Subcutaneous abdominal adipose tissue (tissue), 5 donors: ENCODE measurements around the gene ITPR3.

Experiments used
- H3K27ac ChIP-seq: one replicate; pipeline ENCODE4 v1.7.0; 2013; ENCODE audit warnings: low read depth, mild to moderate bottlenecking, inconsistent platforms, low read length, moderate library complexity
- H3K27me3 ChIP-seq, 5 donors: one replicate each; pipeline ENCODE4 v1.7.0; 2013; ENCODE audit warnings: low read length in 5 of 5, inconsistent platforms in 1 of 5; ENCODE audit not compliant: control insufficient read depth in 5 of 5, insufficient read depth in 4 of 5
- H3K36me3 ChIP-seq, 5 donors: one replicate each; pipeline ENCODE4 v1.7.0; 2013; ENCODE audit warnings: low read length in 5 of 5; ENCODE audit not compliant: control insufficient read depth in 5 of 5, insufficient read depth in 5 of 5
- H3K4me1 ChIP-seq, 5 donors: one replicate each; pipeline ENCODE4 v1.7.0; 2013; ENCODE audit warnings: low read length in 5 of 5, mild to moderate bottlenecking in 3 of 5, moderate library complexity in 1 of 5; ENCODE audit not compliant: control insufficient read depth in 5 of 5, insufficient read depth in 5 of 5
- H3K4me3 ChIP-seq, 5 donors: one replicate each; pipeline ENCODE4 v1.7.0; 2013; ENCODE audit warnings: low read length in 5 of 5, low read depth in 1 of 5
- H3K9ac ChIP-seq, 5 donors: one replicate each; pipeline ENCODE4 v1.7.0; 2013; ENCODE audit warnings: low read length in 5 of 5, mild to moderate bottlenecking in 4 of 5, moderate library complexity in 3 of 5
- H3K9me3 ChIP-seq, 5 donors: one replicate each; pipeline ENCODE4 v1.7.0; 2013; ENCODE audit warnings: low read length in 5 of 5; ENCODE audit not compliant: control insufficient read depth in 5 of 5
- donor health status: healthy.
- donor health status: healthy.
- donor health status: healthy.
- donor health status: healthy.
- donor health status: healthy.

Gene ITPR3

GRCh38 chr6:33670971-33671743 lies 50.0 kb downstream of the ITPR3 start:
- Histone ChIP-seq H3K9ac (no peak overlapping the region), H3K36me3 (peaks cover 0 to 70% (median 54%) of the 10 kb centered on the region in 5 donors), H3K27ac (no peak overlapping the region), H3K4me3 (no peak overlapping the region), H3K4me1 (peaks cover 0 to 11% (median 5%) of the 10 kb centered on the region in 5 donors), H3K9me3 (no peaks in the 10 kb centered on the region), H3K27me3 (peaks cover 0 to 2% (median 0%) of the 10 kb centered on the region in 5 donors)

- Histone ChIP-seq H3K4me3 (no peak overlapping the region), H3K4me1 (peaks cover 0 to 11% (median 5%) of the 10 kb centered on the region in 5 donors), H3K9me3 (no peaks in the 10 kb centered on the region), H3K36me3 (peaks cover 0 to 74% (median 59%) of the 10 kb centered on the region in 5 donors), H3K9ac (no peak overlapping the region), H3K27me3 (peaks cover 0 to 2% (median 0%) of the 10 kb centered on the region in 5 donors), H3K27ac (no peak overlapping the region)
Observed at GRCh38 chr6:33671744-33672072, 50.6 kb downstream of the ITPR3 start.

- peaks cover 0 to 2% (median 0%) of the 10 kb centered on the region in 5 donors for H3K27me3 ChIP-seq
- H3K36me3 ChIP-seq = peaks cover 0 to 70% (median 59%) of the 10 kb centered on the region in 5 donors
- no peak overlapping the region for H3K27ac ChIP-seq
- H3K9me3 ChIP-seq = no peaks in the 10 kb centered on the region
- H3K9ac ChIP-seq = no peak overlapping the region
- no peak overlapping the region for H3K4me3 ChIP-seq
- peaks cover 0 to 11% (median 5%) of the 10 kb centered on the region in 5 donors for H3K4me1 ChIP-seq
Observed at GRCh38 chr6:33672808-33673207, 51.7 kb downstream of the ITPR3 start.

- peaks cover 0 to 68% (median 57%) of the 10 kb centered on the region in 5 donors for H3K36me3 ChIP-seq
- H3K4me1 ChIP-seq = peaks cover 0 to 11% (median 5%) of the 10 kb centered on the region in 5 donors
- H3K27ac ChIP-seq = no peak overlapping the region
Observed at GRCh38 chr6:33673851-33674250, 52.7 kb downstream of the ITPR3 start.

GRCh38 chr6:33675968-33676367 lies 54.8 kb downstream of the ITPR3 start:
- Histone ChIP-seq H3K9me3 (no peaks in the 10 kb centered on the region), H3K27me3 (peaks cover 0 to 2% (median 0%) of the 10 kb centered on the region in 5 donors), H3K27ac (no peak overlapping the region), H3K9ac (no peak overlapping the region), H3K4me1 (peaks cover 0 to 11% (median 5%) of the 10 kb centered on the region in 5 donors), H3K4me3 (no peak overlapping the region), H3K36me3 (peaks cover 0 to 65% (median 53%) of the 10 kb centered on the region in 5 donors)

More at GRCh38 chr6:33673851-33674250, 52.7 kb downstream of the ITPR3 start:
- no peak overlapping the region for H3K9ac ChIP-seq
- no peak overlapping the region for H3K4me3 ChIP-seq
- no peaks in the 10 kb centered on the region for H3K9me3 ChIP-seq
- peaks cover 0 to 2% (median 0%) of the 10 kb centered on the region in 5 donors for H3K27me3 ChIP-seq

- H3K36me3 ChIP-seq = peaks cover 0 to 68% (median 58%) of the 10 kb centered on the region in 5 donors
Observed at GRCh38 chr6:33676416-33677142, 55.5 kb downstream of the ITPR3 start.

GRCh38 chr6:33677143-33677660 lies 56.1 kb downstream of the ITPR3 start:
- Histone ChIP-seq H3K27ac (no peak overlapping the region), H3K4me3 (no peak overlapping the region), H3K36me3 (peaks cover 0 to 68% (median 57%) of the 10 kb centered on the region in 5 donors), H3K9me3 (no peaks in the 10 kb centered on the region), H3K27me3 (peaks cover 0 to 2% (median 0%) of the 10 kb centered on the region in 5 donors), H3K4me1 (peaks cover 0 to 11% (median 5%) of the 10 kb centered on the region in 5 donors), H3K9ac (no peak overlapping the region)

More at GRCh38 chr6:33676416-33677142, 55.5 kb downstream of the ITPR3 start:
- Histone ChIP-seq H3K4me1 (peaks cover 0 to 11% (median 5%) of the 10 kb centered on the region in 5 donors), H3K9me3 (no peaks in the 10 kb centered on the region), H3K4me3 (no peak overlapping the region), H3K27me3 (peaks cover 0 to 2% (median 0%) of the 10 kb centered on the region in 5 donors), H3K9ac (no peak overlapping the region), H3K27ac (no peak overlapping the region)

GRCh38 chr6:33677689-33678088 lies 56.6 kb downstream of the ITPR3 start:
- H3K27ac ChIP-seq = no peak overlapping the region

GRCh38 chr6:33678233-33678931 lies 57.3 kb downstream of the ITPR3 start:
- no peak overlapping the region for H3K4me3 ChIP-seq
- H3K36me3 ChIP-seq = peaks cover 0 to 79% (median 63%) of the 10 kb centered on the region in 5 donors

More at GRCh38 chr6:33677689-33678088, 56.6 kb downstream of the ITPR3 start:
- Histone ChIP-seq H3K9me3 (no peaks in the 10 kb centered on the region), H3K4me3 (no peak overlapping the region), H3K4me1 (peaks cover 0 to 11% (median 5%) of the 10 kb centered on the region in 5 donors), H3K27me3 (peaks cover 0 to 2% (median 0%) of the 10 kb centered on the region in 5 donors), H3K9ac (no peak overlapping the region), H3K36me3 (peaks cover 0 to 73% (median 59%) of the 10 kb centered on the region in 5 donors)

More at GRCh38 chr6:33678233-33678931, 57.3 kb downstream of the ITPR3 start:
- H3K9ac ChIP-seq = no peak overlapping the region
- H3K27me3 ChIP-seq = peaks cover 0 to 3% (median 0%) of the 10 kb centered on the region in 5 donors
- no peaks in the 10 kb centered on the region for H3K9me3 ChIP-seq
- no peak overlapping the region for H3K27ac ChIP-seq
- H3K4me1 ChIP-seq = peaks cover 0 to 7% (median 5%) of the 10 kb centered on the region in 5 donors
